CD4-positive, alpha-beta T cell treated with Interleukin-1 beta for 1 hour (primary cell): ENCODE data around the gene DOCK1.

Source experiments
- DNase-seq, 2 donors: peaks; one replicate each; pipeline ENCODE4 v3.0.0-alpha.2; 2020 to 2022

The DOCK1 gene

GRCh38 chr10:127012769-127013152 lies 107.5 kb downstream of the DOCK1 start:
- DNase-seq, result no peak

GRCh38 chr10:127013211-127013656 lies 108.0 kb downstream of the DOCK1 start:
- no peak for DNase-seq

- DNase-seq, result no peak
These were observed 108.7 kb downstream of the DOCK1 start for GRCh38 chr10:127013691-127014473.

- no peak for DNase-seq
These were observed 109.4 kb downstream of the DOCK1 start for GRCh38 chr10:127014671-127015070.

GRCh38 chr10:127015373-127015772 lies 110.1 kb downstream of the DOCK1 start:
- no peak for DNase-seq

GRCh38 chr10:127016331-127016730 lies 111.1 kb downstream of the DOCK1 start:
- DNase-seq, result no peak

GRCh38 chr10:127017541-127018297 lies 112.5 kb downstream of the DOCK1 start:
- no peak for DNase-seq

- no peak for DNase-seq
These were observed 113.0 kb downstream of the DOCK1 start for GRCh38 chr10:127018298-127018650.

- DNase-seq, result no peak
These were observed 113.5 kb downstream of the DOCK1 start for GRCh38 chr10:127018766-127019165.

- no peak for DNase-seq
These were observed 115.0 kb downstream of the DOCK1 start for GRCh38 chr10:127020260-127020659.

- DNase-seq, result no peak
These were observed 116.6 kb downstream of the DOCK1 start for GRCh38 chr10:127021801-127022200.

- DNase-seq, result no peak
These were observed 119.6 kb downstream of the DOCK1 start for GRCh38 chr10:127024685-127025435.

- DNase-seq, result no peak
These were observed 122.6 kb downstream of the DOCK1 start for GRCh38 chr10:127027786-127028185.

GRCh38 chr10:127028556-127028955 lies 123.3 kb downstream of the DOCK1 start:
- DNase-seq, result no peak

GRCh38 chr10:127029061-127029460 lies 123.8 kb downstream of the DOCK1 start:
- DNase-seq, result no peak

GRCh38 chr10:127033216-127034033 lies 128.2 kb downstream of the DOCK1 start:
- DNase-seq, result no peak

GRCh38 chr10:127034034-127034633 lies 128.9 kb downstream of the DOCK1 start:
- no peak for DNase-seq

GRCh38 chr10:127034790-127035189 lies 129.6 kb downstream of the DOCK1 start:
- no peak for DNase-seq

- no peak for DNase-seq
These were observed 130.6 kb downstream of the DOCK1 start for GRCh38 chr10:127035827-127036226.

GRCh38 chr10:127036987-127037386 lies 131.8 kb downstream of the DOCK1 start:
- DNase-seq, result no peak

GRCh38 chr10:127039435-127039834 lies 134.2 kb downstream of the DOCK1 start:
- DNase-seq, result no peak

GRCh38 chr10:127040756-127041155 lies 135.5 kb downstream of the DOCK1 start:
- DNase-seq, result no peak
